GM15510 (cell line): ENCODE measurements around the gene AEBP2.
A peak's percentile ranks its signal among the peaks of the same experiment; 100 is the strongest.

Experiments
- POLR2A ChIP-seq: IDR thresholded peaks from 3 replicates; pipeline ENCODE4 v1.6.1; 2011; ENCODE audit warnings: borderline replicate concordance; ENCODE audit not compliant: insufficient read length; ENCODE audit errors: extremely low read depth

The AEBP2 gene

DNA sequence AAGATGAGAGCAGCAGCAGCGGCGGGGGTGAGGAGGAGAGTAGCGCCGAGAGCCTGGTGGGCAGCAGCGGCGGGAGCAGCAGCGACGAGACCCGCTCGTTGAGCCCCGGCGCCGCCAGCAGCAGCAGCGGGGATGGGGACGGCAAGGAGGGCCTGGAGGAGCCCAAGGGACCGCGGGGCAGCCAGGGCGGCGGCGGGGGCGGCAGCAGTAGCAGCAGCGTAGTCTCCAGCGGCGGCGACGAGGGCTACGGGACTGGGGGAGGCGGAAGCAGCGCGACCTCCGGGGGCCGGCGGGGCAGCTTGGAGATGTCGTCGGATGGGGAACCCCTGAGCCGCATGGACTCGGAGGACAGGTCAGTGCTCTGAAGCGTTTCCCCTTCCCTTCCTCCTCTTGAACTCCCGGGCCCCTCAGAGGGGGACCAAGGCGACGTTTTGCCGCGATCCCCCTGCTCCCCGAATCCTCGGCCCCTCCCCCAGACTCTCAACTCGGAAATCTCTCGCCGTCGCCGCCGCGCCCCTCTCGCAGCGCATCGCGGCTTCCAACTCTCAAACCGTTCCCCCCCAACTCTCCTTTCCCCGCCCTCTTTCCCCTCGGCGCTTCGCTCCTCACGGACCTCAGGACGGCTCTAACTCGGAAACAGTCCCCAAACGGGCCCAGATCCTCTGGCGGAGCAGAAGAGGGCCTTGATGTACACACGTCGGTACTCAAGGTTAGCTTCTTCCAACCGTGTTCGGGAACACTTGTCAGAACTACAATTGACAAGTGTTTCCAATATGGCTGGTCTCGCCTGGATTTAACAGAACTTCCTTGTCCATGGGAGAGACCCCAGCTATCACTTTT is 947 bp downstream of the AEBP2 start:
- TF ChIP-seq POLR2A = peak; percentile 47

DNA sequence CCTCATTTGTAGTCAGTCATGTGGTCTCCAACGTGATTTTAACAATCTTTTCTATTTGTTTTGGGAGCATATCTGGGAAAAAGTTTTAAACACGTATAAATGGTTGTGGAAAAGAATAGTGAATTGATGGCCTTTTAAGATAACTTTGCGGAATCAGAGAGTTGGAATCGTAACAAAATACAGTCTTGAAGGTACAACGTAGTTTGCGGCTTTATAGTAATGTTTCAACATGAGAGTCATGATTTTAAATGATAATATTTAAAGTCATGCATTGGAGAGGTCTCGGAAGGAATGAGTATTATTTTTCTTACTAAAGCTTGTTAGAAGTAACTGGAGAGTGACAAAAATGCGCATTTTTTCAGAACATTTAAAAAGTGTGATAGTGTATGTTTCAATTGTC is 1.6 kb downstream of the AEBP2 start:
- no peak for TF ChIP-seq POLR2A

DNA sequence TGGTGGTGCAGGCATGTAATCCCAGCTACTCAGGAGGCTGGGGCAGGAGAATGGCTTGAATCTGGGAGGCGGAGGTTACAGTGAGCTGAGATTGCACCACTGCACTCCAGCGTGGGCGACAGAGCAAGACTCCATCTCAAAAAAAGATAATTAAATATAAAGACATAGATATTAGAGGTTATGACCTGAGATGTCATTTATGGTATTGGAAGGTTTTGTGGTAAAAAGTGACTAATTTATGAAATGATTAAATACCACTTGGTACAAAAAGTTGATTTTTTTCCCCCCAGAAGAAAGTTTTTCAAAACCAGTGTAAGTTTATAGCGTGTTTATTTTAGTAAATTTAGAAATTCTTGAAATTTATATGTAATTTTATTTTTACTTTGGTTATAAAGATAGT is 4.3 kb downstream of the AEBP2 start:
- TF ChIP-seq POLR2A = no peak

DNA sequence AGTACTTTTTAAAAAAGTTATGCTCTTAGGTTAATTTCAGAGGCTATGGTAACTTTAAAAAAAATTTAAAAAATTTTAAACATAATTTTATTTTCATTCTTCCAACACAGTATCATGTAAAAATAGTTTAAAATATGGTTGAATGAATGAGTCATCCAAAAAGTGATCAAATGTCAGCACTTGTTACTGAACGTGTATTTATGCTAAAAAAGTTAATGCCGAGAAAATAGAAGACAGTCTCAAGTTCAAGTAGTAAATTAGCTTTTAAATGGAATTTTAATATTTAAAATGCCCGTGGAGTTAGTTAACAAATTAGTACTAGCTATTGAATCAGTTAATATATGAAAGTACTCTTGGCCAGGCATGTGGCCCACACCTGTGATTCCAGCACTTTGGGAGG is 4.8 kb downstream of the AEBP2 start:
- no peak for TF ChIP-seq POLR2A

DNA sequence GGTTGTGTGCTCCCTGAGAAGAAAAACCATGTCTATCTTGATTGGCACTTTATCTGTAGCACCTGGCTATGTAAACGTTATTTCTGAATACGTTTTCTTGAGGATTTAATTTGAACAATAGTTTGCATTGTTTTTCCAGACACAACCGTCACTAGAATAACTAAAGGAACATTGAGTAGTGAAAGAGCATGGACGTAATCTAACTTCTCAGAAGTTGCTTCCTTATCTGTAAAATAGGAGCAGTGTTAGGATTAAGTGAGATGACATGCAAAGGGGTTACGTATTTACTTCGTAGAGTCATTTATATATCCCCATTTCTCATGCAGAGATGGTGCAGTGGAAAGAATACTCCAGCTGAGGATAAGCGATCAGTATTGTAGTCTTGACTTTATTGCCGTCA is 8.1 kb downstream of the AEBP2 start:
- no peak for TF ChIP-seq POLR2A

DNA sequence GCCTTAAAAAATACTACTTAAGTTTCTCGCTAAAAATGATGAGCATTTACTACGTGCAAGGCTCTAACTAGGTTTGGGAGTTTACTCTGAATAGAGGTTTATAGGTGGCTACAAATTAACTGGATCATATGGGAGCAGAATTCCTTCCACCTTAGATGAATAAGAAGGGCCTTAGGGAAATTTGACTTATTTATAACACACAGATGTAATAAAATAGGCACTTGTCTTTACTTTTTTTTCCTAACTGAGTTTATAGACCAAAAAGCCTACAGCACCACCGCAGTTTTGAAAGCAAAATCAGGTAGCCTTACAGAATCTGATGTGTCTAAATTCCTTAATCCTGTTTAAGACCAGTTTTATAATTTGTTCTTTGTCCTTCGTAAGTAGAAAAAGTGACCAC is 10.5 kb downstream of the AEBP2 start:
- TF ChIP-seq POLR2A = no peak

DNA sequence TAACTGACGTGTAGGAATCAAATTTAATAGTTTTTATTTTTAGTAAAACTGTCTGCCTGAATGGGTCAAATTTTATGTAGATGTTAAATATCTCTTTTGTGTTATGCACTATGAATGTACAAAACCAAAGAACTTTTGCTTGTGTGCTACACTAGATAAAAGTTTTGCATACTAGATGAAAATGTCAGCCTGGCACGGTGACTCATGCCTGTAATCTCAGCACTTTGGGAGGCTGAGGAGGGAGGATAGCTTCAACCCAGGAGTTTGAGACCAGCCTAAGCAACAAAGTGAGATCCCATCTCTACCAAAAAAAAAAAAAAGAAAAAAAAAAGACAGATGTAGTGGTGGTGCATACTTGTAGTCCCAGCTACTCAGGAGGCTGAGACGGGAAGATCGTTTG is 11.1 kb downstream of the AEBP2 start:
- no peak for TF ChIP-seq POLR2A

DNA sequence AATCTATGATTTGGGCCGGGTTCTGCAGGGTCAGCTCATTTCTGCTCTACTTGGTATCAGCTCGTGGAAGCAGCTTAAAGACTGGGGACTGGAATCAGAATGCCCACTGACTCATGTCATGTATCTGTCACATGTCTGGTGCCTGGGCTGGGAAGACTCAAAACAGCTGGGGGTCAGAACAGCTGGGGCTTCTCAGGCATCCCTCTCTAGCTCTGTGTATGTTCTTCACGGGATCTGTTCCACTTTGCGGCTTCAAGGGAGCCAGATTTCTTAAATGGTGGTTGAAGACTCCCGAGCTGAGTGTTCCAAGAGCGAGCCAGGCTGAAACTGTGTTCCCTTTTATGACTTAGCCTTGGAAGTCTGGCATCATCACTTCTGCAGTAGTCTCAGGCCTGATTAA is 11.9 kb downstream of the AEBP2 start:
- TF ChIP-seq POLR2A = no peak

DNA sequence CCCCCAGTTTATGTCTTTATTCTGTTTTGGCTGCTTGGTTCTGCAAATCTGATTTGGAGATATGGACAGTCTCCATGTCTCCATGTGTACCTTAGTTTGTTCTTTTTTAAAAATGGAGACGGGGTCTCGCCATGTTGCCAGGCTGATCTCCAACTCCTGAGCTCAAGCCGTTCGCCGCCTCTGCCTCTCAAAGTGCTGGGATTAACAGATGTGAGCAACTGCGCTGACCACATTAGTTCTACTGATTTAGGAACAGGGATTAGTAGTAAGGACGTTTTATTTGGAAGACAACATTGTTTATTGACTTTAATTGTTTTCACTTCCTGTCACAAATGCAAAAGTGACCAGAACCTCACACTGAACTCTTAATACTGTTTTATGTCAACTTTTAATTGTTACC is 14.7 kb downstream of the AEBP2 start:
- TF ChIP-seq POLR2A = no peak

DNA sequence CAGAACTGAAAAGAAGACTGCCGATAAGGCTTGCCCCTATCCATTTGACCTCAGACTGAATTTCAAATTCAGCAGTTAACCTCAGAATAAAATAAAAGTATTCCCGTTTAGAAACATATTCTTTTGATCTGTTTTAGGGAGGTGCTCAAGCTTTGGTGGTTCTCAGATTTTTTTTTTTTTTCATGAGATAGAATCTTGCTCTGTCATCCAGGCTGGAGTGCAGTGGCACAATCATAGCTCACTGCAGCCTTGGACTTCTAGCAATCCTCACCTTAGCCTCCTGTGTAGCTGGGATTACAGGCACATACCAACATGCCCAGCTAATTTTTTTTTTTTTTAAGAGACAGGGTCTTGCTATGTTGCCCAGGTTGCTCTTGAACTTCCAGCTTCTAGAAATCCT is 15.5 kb downstream of the AEBP2 start:
- no peak for TF ChIP-seq POLR2A

DNA sequence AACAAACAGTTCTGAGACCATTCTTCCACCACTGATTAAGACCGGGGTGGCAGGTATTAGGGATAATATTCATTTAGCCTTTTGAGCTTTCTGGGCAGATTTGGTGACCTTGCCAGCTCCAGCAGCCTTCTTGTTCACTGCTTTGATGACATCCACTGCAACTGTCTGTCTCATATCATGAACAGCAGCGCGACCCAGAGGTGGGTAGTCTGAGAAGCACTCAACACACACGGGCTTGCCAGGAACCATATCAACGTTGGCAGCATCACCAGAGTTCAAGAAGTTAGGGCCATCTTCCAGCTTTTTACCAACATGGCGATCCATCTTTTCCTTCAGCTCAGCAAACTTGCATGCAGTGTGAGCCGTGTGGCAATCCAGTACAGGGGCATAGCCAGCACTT is 16.9 kb downstream of the AEBP2 start:
- no peak for TF ChIP-seq POLR2A

DNA sequence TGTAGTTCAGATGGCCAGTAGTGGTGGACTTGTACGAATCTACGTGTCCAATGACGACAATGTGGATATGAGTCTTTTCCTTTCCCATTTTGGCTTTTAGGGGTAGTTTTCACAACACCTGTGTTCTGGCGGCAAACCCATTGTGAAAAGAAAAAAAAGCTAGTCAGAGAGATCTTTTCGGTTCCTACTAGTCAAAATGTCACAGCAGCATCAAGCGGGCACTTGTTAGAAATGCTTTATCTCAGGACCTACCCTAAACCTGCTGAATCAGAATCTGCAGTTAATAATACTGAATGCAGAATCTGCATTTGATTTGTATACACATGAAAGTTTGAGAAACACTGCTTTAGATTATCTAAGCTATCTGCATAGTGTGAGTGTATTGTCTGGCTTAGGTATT is 18.3 kb downstream of the AEBP2 start:
- no peak for TF ChIP-seq POLR2A

DNA sequence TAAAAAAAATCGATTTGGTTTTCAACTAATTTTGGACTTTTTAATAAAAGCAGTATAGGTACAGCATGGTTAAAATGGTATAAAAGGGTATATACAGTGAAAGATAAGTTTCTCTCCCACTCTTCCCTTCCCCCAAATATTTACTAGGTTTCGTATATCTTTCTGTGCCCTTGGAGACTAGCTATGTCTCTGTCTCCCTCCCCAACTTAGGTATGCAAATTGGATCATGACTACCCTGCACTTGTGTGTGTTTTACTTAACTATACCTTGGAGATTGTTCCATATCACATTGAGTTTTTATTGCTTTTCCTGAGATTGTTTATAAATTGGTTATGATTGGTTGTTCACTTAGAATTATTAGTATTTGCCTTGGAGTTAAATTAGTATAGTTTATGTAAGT is 19.4 kb downstream of the AEBP2 start:
- no peak for TF ChIP-seq POLR2A

DNA sequence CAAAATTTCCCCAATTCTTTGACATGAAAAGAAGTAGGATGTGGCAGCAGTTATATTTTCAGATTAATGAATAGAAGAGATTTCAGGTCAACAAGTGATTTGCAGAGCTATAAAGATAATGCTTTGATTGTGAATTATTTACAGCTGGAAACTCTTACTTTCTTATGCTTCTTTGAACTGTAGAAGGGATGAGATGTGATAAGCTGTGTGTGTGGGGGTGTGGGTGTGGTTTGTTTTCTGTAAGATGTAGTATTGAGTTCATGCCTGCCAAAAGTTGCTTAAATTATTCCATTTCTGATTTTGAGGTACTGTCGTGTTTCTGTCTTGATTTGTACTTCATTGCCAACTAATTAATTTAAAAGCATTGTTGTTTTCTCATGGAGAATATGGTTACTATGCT is 22.7 kb downstream of the AEBP2 start:
- no peak for TF ChIP-seq POLR2A

DNA sequence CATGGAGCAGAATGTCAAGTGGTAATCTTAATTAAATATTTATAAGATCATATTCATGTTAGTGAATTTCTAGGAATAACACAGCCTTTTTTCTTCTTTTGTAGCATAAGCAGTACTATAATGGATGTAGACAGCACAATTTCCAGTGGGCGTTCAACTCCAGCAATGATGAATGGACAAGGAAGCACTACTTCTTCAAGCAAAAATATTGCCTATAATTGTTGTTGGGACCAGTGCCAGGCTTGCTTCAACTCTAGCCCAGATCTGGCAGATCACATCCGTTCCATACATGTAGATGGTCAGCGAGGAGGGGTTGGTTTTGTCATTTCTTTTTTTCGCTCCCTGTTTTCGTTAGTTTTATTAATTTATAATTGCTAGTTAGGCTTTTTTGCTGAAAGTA is 23.1 kb downstream of the AEBP2 start:
- no peak for TF ChIP-seq POLR2A

DNA sequence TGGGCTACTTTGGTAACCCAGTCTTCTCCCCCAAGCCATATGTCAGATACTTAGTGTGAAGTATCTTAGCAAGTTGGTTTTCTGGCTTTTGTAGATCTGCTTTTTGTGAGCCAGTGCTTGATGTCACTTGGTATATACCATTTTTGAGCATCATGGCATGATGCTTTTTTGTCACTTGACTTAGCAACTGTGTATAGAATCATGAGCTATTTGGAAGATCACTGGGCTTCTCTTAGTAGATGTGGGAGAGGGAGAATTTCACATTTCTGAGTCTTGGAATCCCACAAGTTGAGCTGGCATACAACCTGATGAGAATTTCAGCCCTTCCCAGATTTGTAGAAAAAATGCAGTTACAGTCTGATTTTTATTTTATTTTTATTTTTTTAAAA is 24.9 kb downstream of the AEBP2 start:
- no peak for TF ChIP-seq POLR2A

DNA sequence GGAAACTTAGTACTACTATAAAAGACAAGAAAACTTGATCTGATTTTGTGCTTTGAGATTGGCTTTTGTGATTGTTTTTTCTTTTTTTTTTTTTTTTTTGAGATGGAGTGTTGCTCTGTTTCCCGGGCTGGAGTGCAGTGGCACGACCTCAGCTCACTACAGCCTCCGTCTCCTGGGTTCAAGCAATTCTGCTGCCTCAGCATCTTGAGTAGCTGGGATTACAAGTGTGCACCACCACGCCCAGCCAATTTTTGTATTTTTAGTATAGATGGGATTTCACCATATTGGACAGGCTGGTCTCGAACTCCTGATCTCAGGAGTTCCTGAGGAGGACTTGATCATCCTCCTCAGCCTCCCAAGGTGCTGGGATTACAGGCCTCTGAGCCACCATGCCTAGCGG is 26.4 kb downstream of the AEBP2 start:
- TF ChIP-seq POLR2A = no peak
